ENCODE measurements around the gene ATP1B3.

- no peak for TF ChIP-seq POLR2A (IDR thresholded peaks at IDR 0.05)
- TF ChIP-seq CTCF (IDR thresholded peaks at IDR 0.05), result no peak
Observed at GRCh38 chr3:141853081-141853601, 23.3 kb upstream of the ATP1B3 start.
